Caco-2 (cell line): Measurements from ENCODE around the gene SLC2A6. TPM values are rescaled to one million over a fixed set of nuclear protein-coding genes. Genes with fewer than 3 reads are reported as not detected.

ENCODE experiments used
- BruUV-seq: library from RNA; stranded (reverse); fragments of 400-500 nt; replicated peaks from 2 replicates; lab custom pipeline; 2021; lab: Mats Ljungman, UMichigan
- CTCF ChIA-PET: fragments of 300-600 bp; sonication (Branson Sonifier 250); formaldehyde crosslinking; loops from one replicate; lab custom pipeline; 2022; ENCODE audit warnings: antibody characterized with exemption; lab: Charles Lee
- POLR2A ChIA-PET: fragments of 300-600 bp; sonication (Branson Sonifier 250); formaldehyde crosslinking; loops from one replicate; lab custom pipeline; 2022; ENCODE audit warnings: antibody characterized with exemption; lab: Charles Lee
- DNase-seq, 2 experiments: peaks; one replicate each; pipeline versions ENCODE4 v3.0.0 to v3.0.0-alpha.2; 2020 to 2022
- H3K27me3 ChIP-seq: replicated peaks from 2 replicates; pipeline ENCODE4 v1.6.0; 2011; ENCODE audit warnings: low read length; ENCODE audit not compliant: control insufficient read depth, insufficient read depth
- H3K36me3 ChIP-seq: 2 replicates; pipeline ENCODE4 v1.5.1; 2011; ENCODE audit warnings: low read length; ENCODE audit not compliant: control insufficient read depth, insufficient read depth
- H3K4me1 ChIP-seq: fragments of 250-450 bp; sonication (Bioruptor Pico); 2 replicates; pipeline ENCODE4 v1.5.1; 2020; ENCODE audit warnings: mild to moderate bottlenecking
- H3K4me3 ChIP-seq: 2 replicates; pipeline ENCODE4 v1.5.1; 2011; ENCODE audit warnings: low read depth, mild to moderate bottlenecking, control low read depth, low read length
- H3K9me3 ChIP-seq: fragments of 250-450 bp; sonication (Bioruptor Pico); 2 replicates; pipeline ENCODE4 v1.5.1; 2020; ENCODE audit warnings: mild to moderate bottlenecking, moderate library complexity
- H3K27ac Mint-ChIP-seq: one replicate; pipeline ENCODE4 v1.8.0; 2022; ENCODE audit warnings: mixed read lengths; ENCODE audit not compliant: unreplicated experiment
- H3K27me3 Mint-ChIP-seq: one replicate; pipeline ENCODE4 v1.8.0; 2022; ENCODE audit warnings: mixed read lengths; ENCODE audit not compliant: insufficient read depth, unreplicated experiment
- H3K36me3 Mint-ChIP-seq: one replicate; pipeline ENCODE4 v1.8.0; 2022; ENCODE audit warnings: mild to moderate bottlenecking, mixed read lengths; ENCODE audit not compliant: insufficient read depth, unreplicated experiment
- H3K4me1 Mint-ChIP-seq: one replicate; pipeline ENCODE4 v1.8.0; 2022; ENCODE audit warnings: low read depth, mixed read lengths; ENCODE audit not compliant: unreplicated experiment
- H3K4me3 Mint-ChIP-seq: one replicate; pipeline ENCODE4 v1.8.0; 2022; ENCODE audit warnings: mild to moderate bottlenecking, moderate library complexity, mixed read lengths; ENCODE audit not compliant: unreplicated experiment
- H3K9me3 Mint-ChIP-seq: one replicate; pipeline ENCODE4 v1.8.0; 2022; ENCODE audit warnings: mixed read lengths; ENCODE audit not compliant: unreplicated experiment
- intact Hi-C: fragments of 100-400 bp; cut with micrococcal nuclease; formaldehyde crosslinking; loops from one replicate; pipeline ENCODE4 v1.10.0; 2022; ENCODE audit not compliant: unreplicated experiment
- total RNA-seq: library from RNA; stranded (reverse); gene quantifications from 2 replicates; pipeline ENCODE4 v1.2.3, GENCODE V29; 2022
- TF ChIP-seq, protein P1 (sequence below), 2 experiments: fragments of 200-600 bp in 1 of 2; IDR thresholded peaks; 1 replicate in 1 of 2; 2 replicates in 1 of 2; pipeline versions ENCODE4 v1.5.1 to v1.8.0; 2011 to 2022; ENCODE audit warnings: antibody characterized with exemption in 1 of 2, control low read depth in 1 of 2, inconsistent platforms in 1 of 2, low read depth in 1 of 2, low read length in 1 of 2, mild to moderate bottlenecking in 1 of 2, moderate library complexity in 1 of 2; ENCODE audit not compliant: insufficient read depth in 1 of 2, severe bottlenecking in 1 of 2, unreplicated experiment in 1 of 2

The SLC2A6 gene
- total RNA-seq, 1 experiment from 2014 or later, result 7.1 TPM

DNA sequence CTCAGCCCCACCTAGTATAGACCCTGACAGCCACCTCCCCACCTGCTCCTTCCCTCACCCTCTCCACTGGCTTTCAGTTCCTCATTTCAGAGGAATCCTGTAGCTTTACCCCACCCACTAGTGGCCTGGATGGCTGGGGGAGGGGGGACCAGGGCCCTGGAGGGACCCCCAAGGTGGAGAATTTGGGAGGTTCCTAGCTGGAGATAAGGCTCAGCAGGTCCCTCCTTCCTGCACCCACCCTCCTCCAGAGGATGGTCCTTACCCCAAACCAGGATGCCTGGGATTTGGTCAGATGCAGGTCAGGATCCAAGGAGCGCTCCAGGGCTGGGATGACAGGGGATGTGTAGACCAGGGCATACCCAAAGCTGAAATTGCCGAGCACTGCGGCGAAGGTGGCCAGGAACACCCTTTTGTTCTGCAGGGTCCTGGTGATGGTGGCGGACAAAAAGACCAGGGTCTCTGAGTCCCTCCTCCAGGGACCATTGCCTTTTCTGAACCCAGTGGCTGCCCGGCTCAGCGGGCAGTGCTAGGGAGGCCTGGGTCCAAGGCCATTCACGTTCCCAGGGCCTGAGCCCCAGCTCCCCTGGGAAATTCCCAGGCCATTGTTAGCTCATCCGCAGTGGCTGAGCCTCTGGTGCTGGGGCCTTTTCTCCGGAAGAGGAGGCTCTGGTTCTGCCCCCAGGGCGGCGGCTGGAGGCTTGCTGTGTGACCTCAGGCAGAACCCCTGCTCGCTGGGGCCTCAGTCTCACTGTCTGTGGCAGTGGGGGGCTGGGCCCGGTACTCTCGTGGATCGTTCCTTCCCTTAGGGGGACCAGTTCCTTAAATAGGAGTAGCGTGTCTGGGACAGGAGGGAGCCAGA lies 678 bp downstream of the SLC2A6 start:
- H3K27me3 ChIP-seq, result no peaks in the 10 kb centered on the region
- DNase-seq, result peak in 1 of 2 experiments; percentile 44
- ChIA-PET CTCF (interaction anchor here (0.9 to 2.6 kb wide), 3 partner anchors 9 to 130 kb away, joined by 3 to 12 read pairs (median 3); partner anchors contain the start of genes CACFD1 and RPL7A), POLR2A (interaction anchor here (2.6 kb wide), 1 partner anchor 18 kb away, joined by 17 read pairs; the partner anchor contains the start of gene CACFD1)
- 0 out of 2 replicates have a peak, but pooled peaks cover 7% of the 10 kb centered on the region for H3K4me1 ChIP-seq
- H3K9me3 Mint-ChIP-seq, result no peaks in the 10 kb centered on the region
- TF ChIP-seq, protein P1, sequence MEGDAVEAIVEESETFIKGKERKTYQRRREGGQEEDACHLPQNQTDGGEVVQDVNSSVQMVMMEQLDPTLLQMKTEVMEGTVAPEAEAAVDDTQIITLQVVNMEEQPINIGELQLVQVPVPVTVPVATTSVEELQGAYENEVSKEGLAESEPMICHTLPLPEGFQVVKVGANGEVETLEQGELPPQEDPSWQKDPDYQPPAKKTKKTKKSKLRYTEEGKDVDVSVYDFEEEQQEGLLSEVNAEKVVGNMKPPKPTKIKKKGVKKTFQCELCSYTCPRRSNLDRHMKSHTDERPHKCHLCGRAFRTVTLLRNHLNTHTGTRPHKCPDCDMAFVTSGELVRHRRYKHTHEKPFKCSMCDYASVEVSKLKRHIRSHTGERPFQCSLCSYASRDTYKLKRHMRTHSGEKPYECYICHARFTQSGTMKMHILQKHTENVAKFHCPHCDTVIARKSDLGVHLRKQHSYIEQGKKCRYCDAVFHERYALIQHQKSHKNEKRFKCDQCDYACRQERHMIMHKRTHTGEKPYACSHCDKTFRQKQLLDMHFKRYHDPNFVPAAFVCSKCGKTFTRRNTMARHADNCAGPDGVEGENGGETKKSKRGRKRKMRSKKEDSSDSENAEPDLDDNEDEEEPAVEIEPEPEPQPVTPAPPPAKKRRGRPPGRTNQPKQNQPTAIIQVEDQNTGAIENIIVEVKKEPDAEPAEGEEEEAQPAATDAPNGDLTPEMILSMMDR (IDR thresholded peaks at IDR 0.05; ENCODE audit: insufficient read depth in 1 of 2, low read depth in 1 of 2, low read length in 1 of 2, severe bottlenecking in 1 of 2, unreplicated experiment in 1 of 2), result no peak
- no peaks in the 10 kb centered on the region for H3K36me3 ChIP-seq
- peaks cover 6% of the 10 kb centered on the region for H3K4me1 Mint-ChIP-seq
- intact Hi-C loops, result no loop called here
- no TSS peak for BruUV-seq
- H3K27me3 Mint-ChIP-seq, result peaks cover 2% of the 10 kb centered on the region
- H3K9me3 ChIP-seq, result no peaks in the 10 kb centered on the region
- H3K4me3 ChIP-seq, result peak overlapping the region; percentile 43
- H3K27ac Mint-ChIP-seq, result no peak overlapping the region
- H3K4me3 Mint-ChIP-seq, result peak overlapping the region; percentile 66
- H3K36me3 Mint-ChIP-seq, result no peaks in the 10 kb centered on the region

DNA sequence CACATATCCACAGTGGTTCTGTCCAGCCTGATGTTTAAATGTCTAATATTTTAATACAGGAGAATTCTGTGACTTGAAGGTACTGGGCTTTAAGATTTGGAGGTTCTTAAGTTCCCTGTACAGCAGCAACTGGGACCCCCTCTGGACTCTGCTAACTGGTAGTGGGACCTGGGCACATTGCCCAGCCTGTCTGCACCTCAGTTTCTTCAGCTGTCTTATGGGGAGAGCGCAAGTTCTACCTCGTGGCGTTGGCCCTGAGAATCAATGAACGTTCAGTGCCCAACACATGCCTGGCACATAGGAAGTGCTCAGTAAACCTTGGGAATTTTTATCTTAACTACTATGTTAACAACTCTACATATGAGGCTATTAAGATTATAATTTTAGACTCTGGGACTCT lies 1.4 kb downstream of the SLC2A6 start:
- peak overlapping the region; percentile 22 for H3K4me3 Mint-ChIP-seq
- no peaks in the 10 kb centered on the region for H3K27me3 Mint-ChIP-seq
- Histone ChIP-seq H3K27me3 (no peaks in the 10 kb centered on the region), H3K4me3 (no peak overlapping the region), H3K36me3 (no peaks in the 10 kb centered on the region), H3K4me1 (0 out of 2 replicates have a peak, but pooled peaks cover 7% of the 10 kb centered on the region), H3K9me3 (no peaks in the 10 kb centered on the region)
- no peak for DNase-seq
- TF ChIP-seq, protein P1 (IDR thresholded peaks at IDR 0.05; ENCODE audit: insufficient read depth in 1 of 2, low read depth in 1 of 2, low read length in 1 of 2, severe bottlenecking in 1 of 2, unreplicated experiment in 1 of 2), result no peak
- no peak overlapping the region for H3K27ac Mint-ChIP-seq
- ChIA-PET CTCF (interaction anchor here (2.6 kb wide), 1 partner anchor 17 kb away, joined by 12 read pairs; the partner anchor contains the start of gene CACFD1), POLR2A (no interaction called here)
- intact Hi-C loops, result no loop called here
- TSS peak; percentile 50 for BruUV-seq
- no peaks in the 10 kb centered on the region for H3K36me3 Mint-ChIP-seq
- peaks cover 6% of the 10 kb centered on the region for H3K4me1 Mint-ChIP-seq
- H3K9me3 Mint-ChIP-seq, result no peaks in the 10 kb centered on the region

DNA sequence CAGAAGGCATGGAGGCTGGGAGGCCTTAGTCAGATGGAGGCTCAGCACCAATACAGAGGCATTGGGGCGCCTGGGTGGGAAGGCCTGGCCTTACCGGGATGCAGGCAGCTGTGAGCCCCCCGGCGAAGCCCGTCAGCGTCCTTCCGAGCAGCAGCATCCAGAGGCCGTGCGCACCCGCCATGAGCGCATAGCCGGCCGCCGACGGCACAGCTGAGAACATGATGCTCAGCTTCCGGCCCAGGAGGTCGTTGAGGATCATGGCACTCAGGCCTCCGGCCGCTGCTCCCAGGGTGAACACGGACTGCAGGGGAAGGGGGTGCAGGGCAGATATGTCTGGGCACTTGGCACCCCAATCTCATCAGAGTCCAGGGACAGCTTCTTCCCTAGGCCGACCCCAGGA lies 2.0 kb downstream of the SLC2A6 start:
- H3K36me3 ChIP-seq, result no peaks in the 10 kb centered on the region
- Mint-ChIP-seq H3K27me3 (no peaks in the 10 kb centered on the region), H3K27ac (no peak overlapping the region), H3K9me3 (no peaks in the 10 kb centered on the region), H3K36me3 (no peaks in the 10 kb centered on the region), H3K4me1 (peaks cover 6% of the 10 kb centered on the region), H3K4me3 (no peak overlapping the region)
- BruUV-seq, result no TSS peak
- POLR2A ChIA-PET, result no interaction called here
- H3K4me1 ChIP-seq, result 0 out of 2 replicates have a peak, but pooled peaks cover 7% of the 10 kb centered on the region
- intact Hi-C loops, result no loop called here
- no peaks in the 10 kb centered on the region for H3K9me3 ChIP-seq
- no peak for DNase-seq
- no peaks in the 10 kb centered on the region for H3K27me3 ChIP-seq
- H3K4me3 ChIP-seq, result no peak overlapping the region
- CTCF ChIA-PET, result no interaction called here
- TF ChIP-seq, protein P1 (IDR thresholded peaks at IDR 0.05; ENCODE audit: insufficient read depth in 1 of 2, low read depth in 1 of 2, low read length in 1 of 2, severe bottlenecking in 1 of 2, unreplicated experiment in 1 of 2), result no peak
